GM23338 (cell line): ENCODE results near the gene SPOCK2. TPM values are rescaled to one million over a fixed set of nuclear protein-coding genes. Genes with fewer than 3 reads are reported as not detected.

Experiments used
- ATAC-seq: fragments of 200-7000 bp; cut with Tn5 transposase; 3 replicates; pipeline ENCODE4 v1.9.1; 2020
- DNase-seq: peaks from one replicate; pipeline ENCODE4 v3.0.0-alpha.2; 2015; ENCODE audit warnings: low spot score
- H2AFZ ChIP-seq: fragments of 200-600 bp; sonication (generic); 2 replicates; pipeline ENCODE4 v1.8.0; 2016; ENCODE audit warnings: antibody characterized with exemption, mild to moderate bottlenecking, moderate library complexity
- H3F3A ChIP-seq: fragments of 200-600 bp; sonication (generic); replicated peaks from 2 replicates; pipeline ENCODE4 v1.8.0; 2017; ENCODE audit warnings: antibody characterized with exemption, mixed run types, low read depth
- H3K27ac ChIP-seq: fragments of 200-600 bp; sonication (generic); 2 replicates; pipeline ENCODE4 v1.6.1; 2016; ENCODE audit warnings: low read depth
- H3K27me3 ChIP-seq: fragments of 200-600 bp; sonication (generic); 2 replicates; pipeline ENCODE4 v1.8.0; 2016; ENCODE audit warnings: mild to moderate bottlenecking, mixed run types, moderate library complexity; ENCODE audit not compliant: insufficient read depth
- H3K36me3 ChIP-seq: fragments of 200-600 bp; sonication (generic); 2 replicates; pipeline ENCODE4 v1.8.0; 2016; ENCODE audit warnings: mild to moderate bottlenecking; ENCODE audit not compliant: insufficient read depth
- H3K4me1 ChIP-seq: fragments of 200-600 bp; sonication (generic); 2 replicates; pipeline ENCODE4 v1.8.0; 2016; ENCODE audit warnings: mild to moderate bottlenecking, moderate library complexity; ENCODE audit not compliant: insufficient read depth
- H3K4me2 ChIP-seq: fragments of 200-600 bp; sonication (generic); 2 replicates; pipeline ENCODE4 v1.7.1; 2017; ENCODE audit warnings: mixed run types
- H3K4me3 ChIP-seq: fragments of 200-600 bp; sonication (generic); 2 replicates; pipeline ENCODE4 v1.6.1; 2016; ENCODE audit warnings: mixed run types
- H3K79me2 ChIP-seq: fragments of 200-600 bp; sonication (generic); replicated peaks from 2 replicates; pipeline ENCODE4 v1.8.0; 2017; ENCODE audit warnings: mild to moderate bottlenecking; ENCODE audit not compliant: insufficient read depth
- H3K9me2 ChIP-seq: fragments of 200-600 bp; sonication (generic); 2 replicates; pipeline ENCODE4 v1.8.0; 2017; ENCODE audit not compliant: insufficient read depth
- H4K20me1 ChIP-seq: fragments of 200-600 bp; sonication (generic); replicated peaks from 2 replicates; pipeline ENCODE4 v1.8.0; 2017; ENCODE audit warnings: mild to moderate bottlenecking; ENCODE audit not compliant: insufficient read depth
- H3K27ac Mint-ChIP-seq: 2 replicates; pipeline ENCODE4 v1.8.0; 2020; ENCODE audit warnings: inconsistent platforms, mild to moderate bottlenecking, moderate library complexity, mixed read lengths
- H3K27me3 Mint-ChIP-seq: 3 replicates; pipeline ENCODE4 v1.8.0; 2022; ENCODE audit warnings: low read depth, mild to moderate bottlenecking, moderate library complexity, mixed read lengths, inconsistent platforms; ENCODE audit not compliant: insufficient read depth, poor library complexity
- H3K36me3 Mint-ChIP-seq: 3 replicates; pipeline ENCODE4 v1.8.0; 2021; ENCODE audit warnings: low read depth, mild to moderate bottlenecking, inconsistent platforms, moderate library complexity, mixed read lengths
- H3K4me1 Mint-ChIP-seq: 3 replicates; pipeline ENCODE4 v1.8.0; 2020; ENCODE audit warnings: mild to moderate bottlenecking, inconsistent platforms, mixed read lengths
- H3K4me3 Mint-ChIP-seq: 3 replicates; pipeline ENCODE4 v1.8.0; 2021; ENCODE audit warnings: moderate library complexity, mild to moderate bottlenecking, inconsistent platforms, mixed read lengths
- H3K9me3 Mint-ChIP-seq: 3 replicates; pipeline ENCODE4 v1.8.0; 2020; ENCODE audit warnings: moderate library complexity, mild to moderate bottlenecking, inconsistent platforms, mixed read lengths
- CREB1 ChIP-seq: fragments of 250-450 bp; sonication (Bioruptor Pico); IDR thresholded peaks from 2 replicates; pipeline ENCODE4 v1.5.0; 2020; ENCODE audit warnings: low read depth, mild to moderate bottlenecking, moderate library complexity
- CTCF ChIP-seq, 2 experiments: fragments of 200-600 bp in 1 of 2; sonication (generic) in 1 of 2; conservative IDR thresholded peaks; 2 replicates each; pipeline versions ENCODE4 v1.5.1 to v1.6.1; 2016 to 2017; ENCODE audit warnings: antibody characterized with exemption in 2 of 2, low read depth in 2 of 2, mild to moderate bottlenecking in 2 of 2, moderate library complexity in 1 of 2
- ETS1 ChIP-seq: IDR thresholded peaks from 2 replicates; pipeline ENCODE4 v1.6.1; 2016; ENCODE audit warnings: antibody characterized with exemption
- EZH2 ChIP-seq: fragments of 200-600 bp; sonication (generic); IDR thresholded peaks from one replicate; pipeline ENCODE4 v1.8.0; 2017; ENCODE audit warnings: antibody characterized with exemption, mild to moderate bottlenecking, low read depth; ENCODE audit not compliant: unreplicated experiment
- EZH2phosphoT487 ChIP-seq: fragments of 200-600 bp; sonication (generic); IDR thresholded peaks from one replicate; pipeline ENCODE4 v1.8.1; 2018; ENCODE audit warnings: antibody characterized with exemption; ENCODE audit not compliant: unreplicated experiment
- JUNB ChIP-seq: IDR thresholded peaks from one replicate; pipeline ENCODE4 v1.6.1; 2016; ENCODE audit warnings: antibody characterized with exemption; ENCODE audit not compliant: unreplicated experiment
- NANOG ChIP-seq: IDR thresholded peaks from 2 replicates; pipeline ENCODE4 v1.6.1; 2016; ENCODE audit warnings: antibody characterized with exemption, borderline replicate concordance
- POLR2AphosphoS5 ChIP-seq: IDR thresholded peaks from 2 replicates; pipeline ENCODE4 v1.6.1; 2016; ENCODE audit warnings: antibody characterized with exemption, low read depth
- REST ChIP-seq: IDR thresholded peaks from one replicate; pipeline ENCODE4 v1.6.1; 2018; ENCODE audit warnings: antibody characterized with exemption; ENCODE audit not compliant: unreplicated experiment
- STAT1 ChIP-seq: IDR thresholded peaks from one replicate; pipeline ENCODE4 v1.6.1; 2016; ENCODE audit warnings: antibody characterized with exemption; ENCODE audit not compliant: unreplicated experiment
- ZNF114 ChIP-seq: fragments of 250-450 bp; sonication (Bioruptor Pico); IDR thresholded peaks from 2 replicates; pipeline ENCODE4 v1.5.0; 2020; ENCODE audit warnings: mild to moderate bottlenecking, moderate library complexity
- ZNF331 ChIP-seq: fragments of 250-450 bp; sonication (Bioruptor Pico); IDR thresholded peaks from 2 replicates; pipeline ENCODE4 v1.5.0; 2020; ENCODE audit warnings: low read depth, mild to moderate bottlenecking, moderate library complexity
- ZNF462 ChIP-seq: fragments of 250-450 bp; sonication (Bioruptor Pico); IDR thresholded peaks from 2 replicates; pipeline ENCODE4 v1.5.0; 2020; ENCODE audit warnings: mild to moderate bottlenecking, moderate library complexity
- polyA plus RNA-seq: library from polyadenylated mRNA; unstranded; fragments of >200 nt; fragmentation: Nextera tagmentation; extraction: Ambion mirVana; gene quantifications from 2 replicates; pipeline ENCODE4 v1.2.1, GENCODE V29; 2016
- total RNA-seq: library from RNA; depleted of rRNA; stranded (reverse); fragments of >200 nt; shearing (Covaris generic); gene quantifications from 2 replicates; pipeline ENCODE4 v1.2.3, GENCODE V29; 2014

SPOCK2 gene
- total and polyA plus RNA-seq, 2 experiments from 2014 or later, result 1.3 to 3.6 TPM

- Histone ChIP-seq H2AFZ (no peak overlapping the region), H3K4me3 (no peak overlapping the region), H3K79me2 (no peaks in the 10 kb centered on the region), H3K4me1 (no peaks in the 10 kb centered on the region), H3K27ac (no peak overlapping the region), H3K36me3 (no peaks in the 10 kb centered on the region), H3K9me2 (no peaks in the 10 kb centered on the region), H3K4me2 (no peak overlapping the region), H3K27me3 (no peaks in the 10 kb centered on the region), H3F3A (no peaks in the 10 kb centered on the region), H4K20me1 (no peaks in the 10 kb centered on the region)
- DNase-seq, result no peak
- no peaks in the 10 kb centered on the region for H3K36me3 Mint-ChIP-seq
- no peak for ATAC-seq
- no peak overlapping the region for H3K27ac Mint-ChIP-seq
- TF ChIP-seq CTCF (conservative IDR thresholded peaks at IDR 0.05; ENCODE audit: low read depth in 2 of 2) (no peak), CREB1 (CRISPR knock-in tag) (no peak), ZNF462 (no peak), REST (no peak), ZNF114 (CRISPR knock-in tag) (no peak), JUNB (no peak), EZH2phosphoT487 (no peak), NANOG (no peak), EZH2 (no peak), ZNF331 (CRISPR knock-in tag) (no peak), ETS1 (no peak), POLR2AphosphoS5 (no peak), STAT1 (no peak)
- no peak overlapping the region for H3K4me3 Mint-ChIP-seq
- no peaks in the 10 kb centered on the region for H3K9me3 Mint-ChIP-seq
- peaks cover 25% of the 10 kb centered on the region for H3K4me1 Mint-ChIP-seq
- peaks cover 13% of the 10 kb centered on the region for H3K27me3 Mint-ChIP-seq
Measured at GRCh38 chr10:72041491-72041890, 46.9 kb downstream of the SPOCK2 start.
